HG03097 (cell line): Measurements from ENCODE around the gene PCDHA6.
"Not testable (repeated sequence)": the region's sequence is repeated elsewhere in the genome, so short reads cannot be mapped to it uniquely, and the experiment has no call there.

ENCODE experiments used
- ATAC-seq: cut with Tn5 transposase; IDR thresholded peaks from one replicate; pipeline ENCODE4 v1.9.1; 2021; ENCODE audit not compliant: unreplicated experiment, low FRiP score

Gene PCDHA6

GRCh38 chr5:140855772-140856674 lies 28.3 kb downstream of the PCDHA6 start, which contains the start of gene PCDHA10:
PCDHA10 (plus strand) TSS chr5:140855897; CDS start chr5:140856049, 152 bp downstream.
- ATAC-seq = no peak

DNA sequence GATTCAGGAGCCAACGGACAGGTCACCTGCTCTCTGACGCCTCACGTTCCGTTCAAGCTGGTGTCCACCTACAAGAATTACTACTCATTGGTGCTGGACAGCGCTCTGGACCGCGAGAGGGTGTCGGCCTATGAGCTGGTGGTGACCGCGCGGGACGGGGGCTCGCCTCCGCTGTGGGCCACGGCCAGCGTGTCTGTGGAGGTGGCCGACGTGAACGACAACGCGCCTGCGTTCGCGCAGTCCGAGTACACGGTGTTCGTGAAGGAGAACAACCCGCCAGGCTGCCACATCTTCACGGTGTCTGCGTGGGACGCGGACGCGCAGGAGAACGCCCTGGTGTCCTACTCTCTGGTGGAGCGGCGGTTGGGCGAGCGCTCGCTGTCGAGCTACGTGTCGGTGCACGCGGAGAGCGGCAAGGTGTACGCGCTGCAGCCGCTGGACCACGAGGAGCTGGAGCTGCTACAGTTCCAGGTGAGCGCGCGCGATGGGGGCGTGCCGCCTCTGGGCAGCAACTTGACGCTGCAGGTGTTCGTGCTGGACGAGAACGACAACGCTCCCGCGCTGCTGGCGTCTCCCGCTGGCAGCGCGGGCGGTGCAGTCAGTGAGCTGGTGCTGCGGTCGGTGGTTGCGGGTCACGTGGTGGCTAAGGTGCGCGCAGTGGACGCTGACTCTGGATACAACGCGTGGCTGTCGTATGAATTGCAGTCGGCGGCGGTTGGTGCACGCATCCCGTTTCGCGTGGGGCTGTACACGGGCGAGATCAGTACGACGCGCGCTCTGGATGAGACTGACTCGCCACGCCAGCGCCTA lies 29.6 kb downstream of the PCDHA6 start:
- no peak for ATAC-seq

DNA sequence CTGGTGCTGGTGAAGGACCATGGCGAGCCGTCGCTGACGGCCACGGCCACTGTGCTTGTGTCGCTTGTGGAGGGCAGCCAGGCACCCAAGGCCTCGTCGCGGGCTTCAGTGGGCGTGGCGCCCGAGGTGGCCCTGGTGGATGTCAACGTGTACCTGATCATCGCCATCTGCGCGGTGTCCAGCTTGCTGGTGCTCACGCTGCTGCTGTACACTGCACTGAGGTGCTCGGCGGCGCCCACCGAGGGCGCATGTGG lies 30.2 kb downstream of the PCDHA6 start:
- no peak for ATAC-seq

- no peak for ATAC-seq
Observed at GRCh38 chr5:140862441-140863295, 34.9 kb downstream of the PCDHA6 start.

DNA sequence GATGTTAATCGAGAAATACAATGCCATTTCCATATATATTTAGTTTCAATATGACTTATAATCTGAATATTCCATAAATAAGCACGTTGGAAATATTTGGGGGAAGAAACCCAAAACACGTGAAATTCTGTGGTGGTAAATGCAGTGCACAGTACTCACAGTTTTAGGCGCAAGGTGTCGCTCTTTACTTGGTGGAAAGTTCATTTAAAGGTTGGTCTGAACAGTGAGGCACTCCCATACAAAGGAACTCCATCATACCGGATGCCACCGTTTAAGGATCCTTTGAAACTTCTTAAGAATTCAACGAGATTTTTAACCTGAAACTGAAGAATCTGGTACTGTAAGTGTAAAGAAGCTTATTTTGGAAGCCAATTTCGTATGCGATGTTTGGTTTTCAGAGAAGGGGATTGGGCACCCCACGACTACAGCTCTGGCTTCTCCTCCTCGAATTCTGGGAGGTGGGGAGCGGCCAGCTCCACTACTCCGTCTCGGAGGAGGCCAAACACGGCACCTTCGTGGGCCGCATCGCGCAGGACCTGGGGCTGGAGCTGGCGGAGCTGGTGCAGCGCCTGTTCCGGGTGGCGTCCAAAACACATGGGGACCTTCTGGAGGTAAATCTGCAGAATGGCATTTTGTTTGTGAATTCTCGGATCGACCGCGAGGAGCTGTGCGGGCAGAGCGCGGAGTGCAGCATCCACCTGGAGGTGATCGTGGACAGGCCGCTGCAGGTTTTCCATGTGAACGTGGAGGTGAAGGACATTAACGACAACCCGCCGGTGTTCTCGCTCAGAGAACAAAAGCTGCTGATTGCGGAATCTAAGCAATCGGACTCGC lies 41.2 kb downstream of the PCDHA6 start, which contains the start of gene PCDHA11:
Gene PCDHA11, plus strand, starts transcription at position 237 of the 834 bp plus-strand sequence. Its CDS starts 147 bp downstream, at position 384.
- no peak for ATAC-seq

GRCh38 chr5:140869555-140869886 lies 41.8 kb downstream of the PCDHA6 start:
- ATAC-seq = no peak

- no peak for ATAC-seq
Observed at GRCh38 chr5:140870221-140871201, 42.8 kb downstream of the PCDHA6 start.

DNA sequence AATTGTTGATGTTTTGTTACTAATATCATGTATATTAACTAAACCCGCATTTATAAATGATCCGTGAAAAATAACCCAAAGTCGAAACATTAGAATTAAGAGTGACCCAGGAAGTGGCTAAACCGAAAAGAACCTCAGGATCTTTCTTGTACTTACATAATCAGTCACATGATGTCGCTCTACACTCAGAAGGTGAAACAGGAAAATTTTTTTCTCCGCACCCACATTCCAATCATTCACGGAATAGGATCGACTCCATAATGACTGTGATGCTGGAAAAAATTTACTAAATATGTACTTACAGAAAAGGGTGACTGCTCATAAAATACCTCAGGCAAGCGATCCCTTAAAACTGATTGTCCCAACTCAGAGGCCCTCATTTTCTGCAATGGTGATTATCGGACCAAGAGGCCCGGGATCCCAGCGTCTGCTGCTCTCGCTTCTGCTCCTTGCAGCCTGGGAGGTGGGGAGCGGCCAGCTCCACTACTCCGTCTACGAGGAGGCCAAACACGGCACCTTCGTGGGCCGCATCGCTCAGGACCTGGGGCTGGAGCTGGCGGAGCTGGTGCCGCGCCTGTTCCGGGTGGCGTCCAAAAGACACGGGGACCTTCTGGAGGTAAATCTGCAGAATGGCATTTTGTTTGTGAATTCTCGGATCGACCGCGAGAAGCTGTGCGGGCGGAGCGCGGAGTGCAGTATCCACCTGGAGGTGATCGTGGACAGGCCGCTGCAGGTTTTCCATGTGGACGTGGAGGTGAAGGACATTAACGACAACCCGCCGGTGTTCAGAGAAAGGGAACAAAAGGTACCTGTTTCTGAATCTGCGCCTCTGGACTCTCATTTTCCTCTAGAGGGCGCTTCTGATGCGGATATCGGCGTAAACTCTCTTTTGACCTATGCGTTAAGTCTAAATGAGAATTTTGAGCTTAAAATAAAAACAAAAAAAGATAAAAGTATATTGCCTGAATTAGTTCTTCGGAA lies 47.6 kb downstream of the PCDHA6 start, which contains the start of gene PCDHA12:
Gene PCDHA12, plus strand, starts transcription at position 224 of the 981 bp plus-strand sequence. Its CDS starts 165 bp downstream, at position 389.
- no peak for ATAC-seq

GRCh38 chr5:140876541-140877261 lies 48.9 kb downstream of the PCDHA6 start:
- ATAC-seq = not testable (repeated sequence)

DNA sequence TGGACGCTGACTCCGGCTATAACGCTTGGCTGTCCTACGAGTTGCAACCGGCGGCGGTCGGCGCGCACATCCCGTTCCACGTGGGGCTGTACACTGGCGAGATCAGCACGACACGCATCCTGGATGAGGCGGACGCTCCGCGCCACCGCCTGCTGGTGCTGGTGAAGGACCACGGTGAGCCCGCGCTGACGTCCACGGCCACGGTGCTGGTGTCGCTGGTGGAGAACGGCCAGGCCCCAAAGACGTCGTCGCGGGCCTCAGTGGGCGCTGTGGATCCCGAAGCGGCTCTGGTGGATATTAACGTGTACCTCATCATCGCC lies 49.5 kb downstream of the PCDHA6 start:
- no peak for ATAC-seq
